Pons (tissue), 1 donor: ENCODE data around the gene SLC37A2.
"Not testable (repeated sequence)": the region's sequence is repeated elsewhere in the genome, so short reads cannot be mapped to it uniquely, and the experiment has no call there.

Experiments
- DNase-seq: peaks from one replicate; pipeline ENCODE4 v3.0.0-alpha.2; 2016; ENCODE audit warnings: low spot score

SLC37A2 gene

GRCh38 chr11:125062931-125063428 is at the start of gene SLC37A2:
Gene SLC37A2 (plus strand): TSS chr11:125063305. CDS start chr11:125063368, 63 bp downstream.
- DNase-seq: peak; percentile 54

GRCh38 chr11:125016413-125016812 is 46.7 kb upstream of the SLC37A2 start:
- no peak for DNase-seq

GRCh38 chr11:125020342-125020741 is 42.8 kb upstream of the SLC37A2 start:
- no peak for DNase-seq

- no peak for DNase-seq
Measured at GRCh38 chr11:125022551-125022950, 40.6 kb upstream of the SLC37A2 start.

- DNase-seq: no peak
Measured at GRCh38 chr11:125025968-125026367, 37.1 kb upstream of the SLC37A2 start.

- not testable (repeated sequence) for DNase-seq
Measured at GRCh38 chr11:125029431-125029830, 33.7 kb upstream of the SLC37A2 start.

- DNase-seq: no peak
Measured at GRCh38 chr11:125036933-125037332, 26.2 kb upstream of the SLC37A2 start.

GRCh38 chr11:125049164-125049792 is 13.8 kb upstream of the SLC37A2 start:
- DNase-seq: no peak

GRCh38 chr11:125052047-125052446 is 11.1 kb upstream of the SLC37A2 start:
- no peak for DNase-seq

GRCh38 chr11:125053167-125053566 is 9.9 kb upstream of the SLC37A2 start:
- DNase-seq: no peak

GRCh38 chr11:125055107-125055715 is 7.9 kb upstream of the SLC37A2 start:
- no peak for DNase-seq

- not testable (repeated sequence) for DNase-seq
Measured at GRCh38 chr11:125056111-125056510, 7.0 kb upstream of the SLC37A2 start.

- DNase-seq: no peak
Measured at GRCh38 chr11:125056931-125057692, 6.0 kb upstream of the SLC37A2 start.

- no peak for DNase-seq
Measured at GRCh38 chr11:125057693-125058016, 5.5 kb upstream of the SLC37A2 start.

- no peak for DNase-seq
Measured at GRCh38 chr11:125061281-125061680, 1.8 kb upstream of the SLC37A2 start.

- no peak for DNase-seq
Measured at GRCh38 chr11:125062218-125062930, 731 bp upstream of the SLC37A2 start.

GRCh38 chr11:125063429-125064043 is 431 bp downstream of the SLC37A2 start:
- no peak for DNase-seq

- DNase-seq: no peak
Measured at GRCh38 chr11:125064070-125064469, 965 bp downstream of the SLC37A2 start.

GRCh38 chr11:125068368-125068767 is 5.3 kb downstream of the SLC37A2 start:
- DNase-seq: no peak

- no peak for DNase-seq
Measured at GRCh38 chr11:125069008-125069407, 5.9 kb downstream of the SLC37A2 start.

- DNase-seq: no peak
Measured at GRCh38 chr11:125069796-125070195, 6.7 kb downstream of the SLC37A2 start.

GRCh38 chr11:125070699-125071254 is 7.7 kb downstream of the SLC37A2 start:
- peak; percentile 77 for DNase-seq
